K562 (cell line): Measurements from ENCODE around the gene JUP. TPM values are rescaled to one million over a fixed set of nuclear protein-coding genes. Genes with fewer than 3 reads are reported as not detected.

ENCODE experiments used
- ATAC-seq: fragments of 200-7000 bp; cut with Tn5 transposase; 3 replicates; pipeline ENCODE4 v1.9.1; 2020; ENCODE audit warnings: moderate library complexity
- BruUV-seq: library from RNA; stranded (reverse); fragments of 400-500 nt; replicated peaks from 2 replicates; lab custom pipeline; 2021; lab: Mats Ljungman, UMichigan
- CTCF ChIA-PET: fragments of 300-600 bp; formaldehyde crosslinking; extraction: SDS; loops from one replicate; lab custom pipeline; 2021; ENCODE audit warnings: low intra/inter-chr PET ratio; lab: Yijun Ruan, JAX
- POLR2A ChIA-PET: fragments of 300-600, 350-650 bp; sonication (Branson Sonifier 250); formaldehyde crosslinking; extraction: SDS; loops from one replicate; lab custom pipeline; 2021; ENCODE audit warnings: antibody characterized with exemption, inconsistent platforms; lab: Yijun Ruan, JAX
- DNase-seq, 4 experiments: peaks; one replicate each; pipeline versions ENCODE4 v3.0.0 to v3.0.0-alpha.2; 2011 to 2018; ENCODE audit warnings: low spot score in 3 of 4, mixed read lengths in 3 of 4; ENCODE audit errors: extremely low read depth in 1 of 4
- FAIRE-seq: peaks from 2 replicates; lab custom pipeline; 2011; peaks lifted over from hg19 to GRCh38; lab: Jason Lieb, UNC
- H2AFZ ChIP-seq: 2 replicates; pipeline ENCODE4 v1.6.0; 2011; ENCODE audit warnings: low read depth, low read length, control low read depth, inconsistent platforms
- H3K27ac ChIP-seq: fragments of 200-600 bp; 3 replicates; pipeline ENCODE4 v1.8.0; 2011; ENCODE audit warnings: low read depth, mild to moderate bottlenecking, control low read depth, inconsistent platforms, low read length, moderate library complexity, mixed read lengths; ENCODE audit errors: extremely low read depth
- H3K27me3 ChIP-seq, 2 experiments: fragments of 300-600 bp in 1 of 2; 2 replicates in 1 of 2; 3 replicates in 1 of 2; pipeline versions ENCODE4 v1.6.0 to v1.8.0; 2011; ENCODE audit warnings: inconsistent platforms in 2 of 2, low read length in 2 of 2, mild to moderate bottlenecking in 1 of 2, mixed read lengths in 1 of 2, moderate library complexity in 1 of 2; ENCODE audit not compliant: control insufficient read depth in 2 of 2, insufficient read depth in 2 of 2
- H3K36me3 ChIP-seq: fragments of 300-600 bp; 3 replicates; pipeline ENCODE4 v1.8.0; 2011; ENCODE audit warnings: mild to moderate bottlenecking, low read length, inconsistent platforms; ENCODE audit not compliant: control insufficient read depth, insufficient read depth
- H3K4me1 ChIP-seq, 2 experiments: fragments of 200-600 bp in 1 of 2; replicated peaks in 1 of 2; 2 replicates in 1 of 2; 3 replicates in 1 of 2; pipeline versions ENCODE4 v1.5.1 to v1.8.0; 2011; ENCODE audit warnings: inconsistent platforms in 2 of 2, low read length in 2 of 2, mild to moderate bottlenecking in 1 of 2, mixed read lengths in 1 of 2, moderate library complexity in 1 of 2; ENCODE audit not compliant: control insufficient read depth in 2 of 2, insufficient read depth in 2 of 2
- H3K4me2 ChIP-seq: 2 replicates; pipeline ENCODE4 v1.6.1; 2011; ENCODE audit warnings: low read length, control low read depth, inconsistent platforms, mixed read lengths; ENCODE audit not compliant: insufficient read depth
- H3K4me3 ChIP-seq: fragments of 200-600 bp; sonication (generic), shearing (Covaris generic); 2 replicates; pipeline ENCODE4 v1.5.1; 2016; ENCODE audit warnings: control low read depth, inconsistent platforms
- H3K79me2 ChIP-seq: fragments of 200-600 bp; 3 replicates; pipeline ENCODE4 v1.8.0; 2011; ENCODE audit warnings: low read length, inconsistent platforms; ENCODE audit not compliant: control insufficient read depth, insufficient read depth
- H3K9ac ChIP-seq, 2 experiments: 2 replicates each; pipeline versions ENCODE4 v1.6.0 to v1.6.1; 2011; ENCODE audit warnings: low read depth in 2 of 2, low read length in 2 of 2, control low read depth in 1 of 2, inconsistent platforms in 1 of 2, mild to moderate bottlenecking in 1 of 2, mixed read lengths in 1 of 2; ENCODE audit not compliant: insufficient read depth in 1 of 2
- H3K9me1 ChIP-seq: one replicate; pipeline ENCODE4 v1.6.0; 2011; ENCODE audit warnings: inconsistent platforms, mild to moderate bottlenecking, low read length, moderate library complexity; ENCODE audit not compliant: control insufficient read depth, insufficient read depth
- H3K9me3 ChIP-seq: replicated peaks from 2 replicates; pipeline ENCODE4 v1.5.1; 2011; ENCODE audit warnings: low read depth, low read length, inconsistent platforms; ENCODE audit not compliant: control insufficient read depth, insufficient read depth
- H4K20me1 ChIP-seq: replicated peaks from 2 replicates; pipeline ENCODE4 v1.6.1; 2011; ENCODE audit warnings: low read length, inconsistent platforms, mixed read lengths; ENCODE audit not compliant: control insufficient read depth, insufficient read depth
- MAX ChIP-seq: sonication (generic); formaldehyde crosslinking; IDR thresholded peaks from 2 replicates; pipeline ENCODE4 v1.9.0; 2022; ENCODE audit warnings: mild to moderate bottlenecking, missing genetic modification reagents
- PHF20 ChIP-seq: fragments of 450-650 bp; IDR thresholded peaks from 2 replicates; pipeline ENCODE4 v1.6.1; 2018; ENCODE audit not compliant: partially characterized antibody
- ZFP1 ChIP-seq: fragments of 450-650 bp; formaldehyde crosslinking; IDR thresholded peaks from 2 replicates; pipeline ENCODE4 v1.4.0; 2020; ENCODE audit warnings: mild to moderate bottlenecking, mixed read lengths
- WGBS: fragments of 100-300 bp; shearing (Covaris generic); methylation state at CpG from one replicate; pipeline ENCODE4 v1.1.6; 2016; ENCODE audit warnings: low coverage, mixed read lengths; ENCODE audit not compliant: insufficient coverage; ENCODE audit errors: missing lambda C conversion rate; 5-methylcytosine and 5-hydroxymethylcytosine counted together
- in situ Hi-C: fragments of 300-500 bp; cut with MboI; formaldehyde crosslinking; loops from 4 replicates; pipeline ENCODE4 v1.15.0; 2018; ENCODE audit warnings: inconsistent platforms, mixed read lengths
- intact Hi-C: fragments of 100-400 bp; cut with micrococcal nuclease; formaldehyde crosslinking; loops from 2 replicates; pipeline ENCODE4 v1.14.2; 2022
- polyA plus RNA-seq, 8 experiments: library from polyadenylated mRNA; depleted of rRNA in 4 of 8; stranded (reverse) in 5 of 8; unstranded in 3 of 8; fragments of >200 nt; fragmentation: Nextera tagmentation in 2 of 8; fragmentation: Illumina TruSeq in 1 of 8; extraction: Ambion mirVana in 2 of 8; extraction: Trizol in 1 of 8; gene quantifications; 2 replicates each; pipeline versions ENCODE4 v1.2.1 to v1.2.3, GENCODE V29; 2011 to 2014; ENCODE audit warnings: inconsistent platforms in 1 of 8, missing spikeins in 1 of 8
- total RNA-seq, 7 experiments: library from RNA; depleted of rRNA in 6 of 7; stranded (reverse); fragments of >200 nt in 6 of 7; fragmentation: Illumina TruSeq in 2 of 7; extraction: Trizol in 2 of 7; gene quantifications; 2 replicates each; pipeline versions ENCODE4 v1.2.1 to v1.2.3, GENCODE V29; 2011 to 2021; ENCODE audit warnings: low replicate concordance in 1 of 7
- TF ChIP-seq, protein P1 (sequence below), 2 experiments: IDR thresholded peaks; 2 replicates each; pipeline ENCODE4 v1.6.1; 2012; ENCODE audit warnings: improper control_type of control experiment in 2 of 2, low read depth in 2 of 2, low read length in 2 of 2, borderline replicate concordance in 1 of 2

The JUP gene
- total and polyA plus RNA-seq, 9 of the 15 experiments (the other 6 are each of a cell fraction or from before 2014, with no cell fraction given): 6.4 to 177 (median 31.2) TPM

DNA sequence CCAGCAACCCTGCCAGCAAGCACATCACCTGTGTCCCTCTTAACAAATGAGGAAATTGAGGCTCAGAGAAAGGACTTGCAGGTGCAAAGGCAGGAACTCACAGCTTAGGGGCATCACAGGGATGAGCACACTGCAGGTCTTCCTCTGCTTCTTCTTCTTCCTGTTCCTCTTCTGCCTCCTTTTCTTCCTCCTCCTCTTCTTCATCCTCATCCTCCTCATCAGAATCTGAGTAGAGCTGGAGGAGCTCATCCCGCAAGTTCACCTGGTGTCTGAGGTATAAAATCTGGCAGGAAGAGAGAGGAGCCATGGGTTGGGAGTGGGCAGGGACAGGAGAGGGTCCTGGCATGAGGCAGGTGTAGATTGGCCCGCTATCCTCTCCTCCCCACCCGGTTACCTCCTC, 54.7 kb downstream of the JUP start:
- Histone ChIP-seq H2AFZ (no peak overlapping the region), H3K36me3 (no peaks in the 10 kb centered on the region), H4K20me1 (no peaks in the 10 kb centered on the region)
- POLR2A ChIA-PET: interaction anchor here (0.6 to 2.3 kb wide), 3 partner anchors 42 to 76 kb away, joined by 3 to 21 read pairs (median 3); partner anchors contain the start of gene EIF1
- intact Hi-C loops: no loop called here
- TF ChIP-seq PHF20: no peak
- no peak for TF ChIP-seq MAX (CRISPR knock-in tag)
- no peak for TF ChIP-seq ZFP1 (CRISPR knock-in tag)
- TF ChIP-seq, protein P1, sequence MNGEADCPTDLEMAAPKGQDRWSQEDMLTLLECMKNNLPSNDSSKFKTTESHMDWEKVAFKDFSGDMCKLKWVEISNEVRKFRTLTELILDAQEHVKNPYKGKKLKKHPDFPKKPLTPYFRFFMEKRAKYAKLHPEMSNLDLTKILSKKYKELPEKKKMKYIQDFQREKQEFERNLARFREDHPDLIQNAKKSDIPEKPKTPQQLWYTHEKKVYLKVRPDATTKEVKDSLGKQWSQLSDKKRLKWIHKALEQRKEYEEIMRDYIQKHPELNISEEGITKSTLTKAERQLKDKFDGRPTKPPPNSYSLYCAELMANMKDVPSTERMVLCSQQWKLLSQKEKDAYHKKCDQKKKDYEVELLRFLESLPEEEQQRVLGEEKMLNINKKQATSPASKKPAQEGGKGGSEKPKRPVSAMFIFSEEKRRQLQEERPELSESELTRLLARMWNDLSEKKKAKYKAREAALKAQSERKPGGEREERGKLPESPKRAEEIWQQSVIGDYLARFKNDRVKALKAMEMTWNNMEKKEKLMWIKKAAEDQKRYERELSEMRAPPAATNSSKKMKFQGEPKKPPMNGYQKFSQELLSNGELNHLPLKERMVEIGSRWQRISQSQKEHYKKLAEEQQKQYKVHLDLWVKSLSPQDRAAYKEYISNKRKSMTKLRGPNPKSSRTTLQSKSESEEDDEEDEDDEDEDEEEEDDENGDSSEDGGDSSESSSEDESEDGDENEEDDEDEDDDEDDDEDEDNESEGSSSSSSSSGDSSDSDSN (IDR thresholded peaks at IDR 0.05; ENCODE audit: borderline replicate concordance in 1 of 2, low read depth in 2 of 2, low read length in 2 of 2): no peak
- TF ChIP-seq, all 486 proteins: peak for 0
- Histone ChIP-seq H3K27ac (no peak overlapping the region), H3K9me1 (no peaks in the 10 kb centered on the region), H3K9ac (no peak overlapping the region), H3K4me2 (no peak overlapping the region), H3K4me3 (no peak overlapping the region), H3K4me1 (peaks cover 3 to 28% of the 10 kb centered on the region in 2 experiments; a peak in 3 of 5 replicates), H3K9me3 (no peaks in the 10 kb centered on the region), H3K27me3 (peaks cover 27 to 47% of the 10 kb centered on the region in 2 experiments), H3K79me2 (no peaks in the 10 kb centered on the region)
- BruUV-seq: no TSS peak
- WGBS: 9% methylated on average over 2 of the region's 3 CpGs
- in situ Hi-C loops: loop anchor here (25.0 kb wide), 1 partner anchor 380 kb away; the partner anchor contains the start of genes DHX58, HSPB9 and KAT2A
- ATAC-seq (no peak), DNase-seq (no peak), FAIRE-seq (no peak)
- CTCF ChIA-PET: no interaction called here
